K562 (cell line): ENCODE measurements around the gene LTBP4. TPM values are rescaled to one million over a fixed set of nuclear protein-coding genes. Genes with fewer than 3 reads are reported as not detected.

Source experiments
- EP300 ChIP-seq: IDR thresholded peaks from 2 replicates; pipeline ENCODE4 v1.6.1; 2012; ENCODE audit warnings: low read length, improper control_type of control experiment
- HNRNPLL ChIP-seq: fragments of 200-400 bp; formaldehyde crosslinking; IDR thresholded peaks from 2 replicates; pipeline ENCODE4 v1.6.1; 2017; ENCODE audit warnings: low read length, low read depth, mild to moderate bottlenecking; ENCODE audit not compliant: poor library complexity, severe bottlenecking
- MCM7 ChIP-seq, 2 experiments: fragments of 450-650 bp; IDR thresholded peaks; 2 replicates each; pipeline ENCODE4 v1.6.1; 2016 to 2018
- MECOM ChIP-seq: fragments of 250-450 bp; sonication (Bioruptor Pico); IDR thresholded peaks from 2 replicates; pipeline ENCODE4 v1.8.0; 2022; ENCODE audit warnings: inconsistent platforms
- NCOR1 ChIP-seq: fragments of 450-650 bp; IDR thresholded peaks from 2 replicates; pipeline ENCODE4 v1.6.1; 2016; ENCODE audit warnings: mild to moderate bottlenecking, moderate library complexity
- RBM17 ChIP-seq: fragments of 200-400 bp; formaldehyde crosslinking; IDR thresholded peaks from 2 replicates; pipeline ENCODE4 v1.6.1; 2017; ENCODE audit warnings: low read depth, mild to moderate bottlenecking, low read length, borderline replicate concordance
- SRSF3 ChIP-seq: fragments of 200-400 bp; formaldehyde crosslinking; IDR thresholded peaks from 2 replicates; pipeline ENCODE4 v1.6.1; 2016; ENCODE audit warnings: mild to moderate bottlenecking, low read length, moderate library complexity; ENCODE audit not compliant: insufficient read depth
- TAF15 ChIP-seq: fragments of 200-400 bp; formaldehyde crosslinking; IDR thresholded peaks from 2 replicates; pipeline ENCODE4 v1.6.1; 2017; ENCODE audit warnings: mild to moderate bottlenecking, low read depth, low read length, moderate library complexity
- U2AF1 ChIP-seq: fragments of 200-400 bp; formaldehyde crosslinking; optimal IDR thresholded peaks from 2 replicates; pipeline ENCODE3; 2017; ENCODE audit warnings: mild to moderate bottlenecking, low read depth, low read length, moderate library complexity
- ZBTB17 ChIP-seq: fragments of 450-650 bp; formaldehyde crosslinking; IDR thresholded peaks from 2 replicates; pipeline ENCODE4 v1.4.0; 2020; ENCODE audit warnings: mild to moderate bottlenecking
- ZNF121 ChIP-seq: sonication (generic); formaldehyde crosslinking; conservative IDR thresholded peaks from 2 replicates; pipeline ENCODE4 v1.8.0; 2022; ENCODE audit warnings: missing genetic modification reagents
- ZNF407 ChIP-seq: fragments of 450-650 bp; IDR thresholded peaks from 2 replicates; pipeline ENCODE4 v1.6.1; 2016; ENCODE audit warnings: low read depth
- ZNF511 ChIP-seq: sonication (generic); formaldehyde crosslinking; IDR thresholded peaks from 2 replicates; pipeline ENCODE4 v1.8.0; 2022; ENCODE audit warnings: mild to moderate bottlenecking, missing genetic modification reagents
- ZNF583 ChIP-seq: fragments of 250-450 bp; sonication (Bioruptor Pico); IDR thresholded peaks from 2 replicates; pipeline ENCODE4 v1.4.0; 2020
- polyA plus RNA-seq, 8 experiments: library from polyadenylated mRNA; depleted of rRNA in 4 of 8; stranded (reverse) in 5 of 8; unstranded in 3 of 8; fragments of >200 nt; fragmentation: Nextera tagmentation in 2 of 8; fragmentation: Illumina TruSeq in 1 of 8; extraction: Ambion mirVana in 2 of 8; extraction: Trizol in 1 of 8; gene quantifications; 2 replicates each; pipeline versions ENCODE4 v1.2.1 to v1.2.3, GENCODE V29; 2011 to 2014; ENCODE audit warnings: inconsistent platforms in 1 of 8, missing spikeins in 1 of 8
- total RNA-seq, 7 experiments: library from RNA; depleted of rRNA in 6 of 7; stranded (reverse); fragments of >200 nt in 6 of 7; fragmentation: Illumina TruSeq in 2 of 7; extraction: Trizol in 2 of 7; gene quantifications; 2 replicates each; pipeline versions ENCODE4 v1.2.1 to v1.2.3, GENCODE V29; 2011 to 2021; ENCODE audit warnings: low replicate concordance in 1 of 7
- TF ChIP-seq, protein P1 (sequence below): fragments of 200-800 bp; sonication (Bioruptor generic); IDR thresholded peaks from 2 replicates; pipeline ENCODE4 v1.6.1; 2017; ENCODE audit warnings: missing genetic modification characterization, missing compliant biosample characterization
- TF ChIP-seq, protein P2 (sequence below): fragments of 250-450 bp; sonication (Bioruptor Pico); IDR thresholded peaks from 2 replicates; pipeline ENCODE4 v1.8.0; 2022; ENCODE audit warnings: inconsistent platforms, mild to moderate bottlenecking, moderate library complexity, borderline replicate concordance

Gene LTBP4
- total and polyA plus RNA-seq, 9 of the 15 experiments (the other 6 are each of a cell fraction or from before 2014, with no cell fraction given) = 0.35 to 160 (median 31.6) TPM

GRCh38 chr19:40612831-40613689, 11.9 kb downstream of the LTBP4 start (continued):
- peak; percentile 65; the same call in 1 of the 2 replicates for TF ChIP-seq ZNF407
- TF ChIP-seq U2AF1 = no peak
- TF ChIP-seq MCM7 (IDR thresholded peaks at IDR 0.05) = no peak
- no peak for TF ChIP-seq EP300
- no peak for TF ChIP-seq MECOM (CRISPR knock-in tag)
- peak; percentile 41 for TF ChIP-seq HNRNPLL
- no peak for TF ChIP-seq ZBTB17 (CRISPR knock-in tag)
- peak; percentile 65 for TF ChIP-seq ZNF511 (CRISPR knock-in tag)
- TF ChIP-seq NCOR1 = no peak
- no peak for TF ChIP-seq ZNF121 (CRISPR knock-in tag)
- TF ChIP-seq RBM17 = no peak
- no peak for TF ChIP-seq ZNF583
- TF ChIP-seq, protein P1, sequence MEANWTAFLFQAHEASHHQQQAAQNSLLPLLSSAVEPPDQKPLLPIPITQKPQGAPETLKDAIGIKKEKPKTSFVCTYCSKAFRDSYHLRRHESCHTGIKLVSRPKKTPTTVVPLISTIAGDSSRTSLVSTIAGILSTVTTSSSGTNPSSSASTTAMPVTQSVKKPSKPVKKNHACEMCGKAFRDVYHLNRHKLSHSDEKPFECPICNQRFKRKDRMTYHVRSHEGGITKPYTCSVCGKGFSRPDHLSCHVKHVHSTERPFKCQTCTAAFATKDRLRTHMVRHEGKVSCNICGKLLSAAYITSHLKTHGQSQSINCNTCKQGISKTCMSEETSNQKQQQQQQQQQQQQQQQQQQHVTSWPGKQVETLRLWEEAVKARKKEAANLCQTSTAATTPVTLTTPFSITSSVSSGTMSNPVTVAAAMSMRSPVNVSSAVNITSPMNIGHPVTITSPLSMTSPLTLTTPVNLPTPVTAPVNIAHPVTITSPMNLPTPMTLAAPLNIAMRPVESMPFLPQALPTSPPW = no peak
- no peak for TF ChIP-seq TAF15
- TF ChIP-seq, protein P2, sequence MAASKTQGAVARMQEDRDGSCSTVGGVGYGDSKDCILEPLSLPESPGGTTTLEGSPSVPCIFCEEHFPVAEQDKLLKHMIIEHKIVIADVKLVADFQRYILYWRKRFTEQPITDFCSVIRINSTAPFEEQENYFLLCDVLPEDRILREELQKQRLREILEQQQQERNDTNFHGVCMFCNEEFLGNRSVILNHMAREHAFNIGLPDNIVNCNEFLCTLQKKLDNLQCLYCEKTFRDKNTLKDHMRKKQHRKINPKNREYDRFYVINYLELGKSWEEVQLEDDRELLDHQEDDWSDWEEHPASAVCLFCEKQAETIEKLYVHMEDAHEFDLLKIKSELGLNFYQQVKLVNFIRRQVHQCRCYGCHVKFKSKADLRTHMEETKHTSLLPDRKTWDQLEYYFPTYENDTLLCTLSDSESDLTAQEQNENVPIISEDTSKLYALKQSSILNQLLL (CRISPR knock-in tag) = no peak
- no peak for TF ChIP-seq SRSF3
